D721Med (cell line): ENCODE results near the gene ANO2.
"Not testable (repeated sequence)": the region's sequence is repeated elsewhere in the genome, so short reads cannot be mapped to it uniquely, and the experiment has no call there.

Experiments used
- DNase-seq: peaks from one replicate; pipeline ENCODE4 v3.0.0; 2011; ENCODE audit warnings: low spot score; ENCODE audit not compliant: insufficient read length
- FAIRE-seq: peaks from 2 replicates; lab custom pipeline; 2011; peaks lifted over from hg19 to GRCh38; lab: Jason Lieb, UNC
- TF ChIP-seq, protein P1 (sequence below): IDR thresholded peaks from 2 replicates; pipeline ENCODE4 v1.5.1; 2012; ENCODE audit warnings: mild to moderate bottlenecking, control low read depth; ENCODE audit not compliant: insufficient read depth; ENCODE audit errors: missing control alignments

ANO2 gene

DNA sequence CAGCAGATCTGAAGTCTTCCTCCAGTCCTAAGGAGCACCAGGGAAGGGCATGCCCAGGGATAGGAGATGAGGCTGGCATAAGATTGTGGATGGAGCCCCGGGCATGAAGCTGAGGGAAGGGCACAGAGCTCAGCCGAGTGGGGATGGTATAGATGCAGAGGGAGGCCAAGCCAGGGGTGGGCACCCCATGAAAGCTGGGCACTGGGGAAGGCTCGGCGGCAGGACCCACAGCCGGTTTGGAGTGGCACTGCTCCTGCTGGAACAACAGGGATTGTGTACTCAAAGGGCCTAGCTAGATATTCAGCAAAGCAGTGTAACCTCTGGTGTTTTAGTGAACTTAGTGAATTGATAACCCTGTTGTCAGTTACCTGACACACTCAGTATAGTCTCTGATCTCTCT is 396.0 kb downstream of the ANO2 start:
- TF ChIP-seq, protein P1, sequence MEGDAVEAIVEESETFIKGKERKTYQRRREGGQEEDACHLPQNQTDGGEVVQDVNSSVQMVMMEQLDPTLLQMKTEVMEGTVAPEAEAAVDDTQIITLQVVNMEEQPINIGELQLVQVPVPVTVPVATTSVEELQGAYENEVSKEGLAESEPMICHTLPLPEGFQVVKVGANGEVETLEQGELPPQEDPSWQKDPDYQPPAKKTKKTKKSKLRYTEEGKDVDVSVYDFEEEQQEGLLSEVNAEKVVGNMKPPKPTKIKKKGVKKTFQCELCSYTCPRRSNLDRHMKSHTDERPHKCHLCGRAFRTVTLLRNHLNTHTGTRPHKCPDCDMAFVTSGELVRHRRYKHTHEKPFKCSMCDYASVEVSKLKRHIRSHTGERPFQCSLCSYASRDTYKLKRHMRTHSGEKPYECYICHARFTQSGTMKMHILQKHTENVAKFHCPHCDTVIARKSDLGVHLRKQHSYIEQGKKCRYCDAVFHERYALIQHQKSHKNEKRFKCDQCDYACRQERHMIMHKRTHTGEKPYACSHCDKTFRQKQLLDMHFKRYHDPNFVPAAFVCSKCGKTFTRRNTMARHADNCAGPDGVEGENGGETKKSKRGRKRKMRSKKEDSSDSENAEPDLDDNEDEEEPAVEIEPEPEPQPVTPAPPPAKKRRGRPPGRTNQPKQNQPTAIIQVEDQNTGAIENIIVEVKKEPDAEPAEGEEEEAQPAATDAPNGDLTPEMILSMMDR: no peak
- DNase-seq: no peak
- FAIRE-seq: no peak

DNA sequence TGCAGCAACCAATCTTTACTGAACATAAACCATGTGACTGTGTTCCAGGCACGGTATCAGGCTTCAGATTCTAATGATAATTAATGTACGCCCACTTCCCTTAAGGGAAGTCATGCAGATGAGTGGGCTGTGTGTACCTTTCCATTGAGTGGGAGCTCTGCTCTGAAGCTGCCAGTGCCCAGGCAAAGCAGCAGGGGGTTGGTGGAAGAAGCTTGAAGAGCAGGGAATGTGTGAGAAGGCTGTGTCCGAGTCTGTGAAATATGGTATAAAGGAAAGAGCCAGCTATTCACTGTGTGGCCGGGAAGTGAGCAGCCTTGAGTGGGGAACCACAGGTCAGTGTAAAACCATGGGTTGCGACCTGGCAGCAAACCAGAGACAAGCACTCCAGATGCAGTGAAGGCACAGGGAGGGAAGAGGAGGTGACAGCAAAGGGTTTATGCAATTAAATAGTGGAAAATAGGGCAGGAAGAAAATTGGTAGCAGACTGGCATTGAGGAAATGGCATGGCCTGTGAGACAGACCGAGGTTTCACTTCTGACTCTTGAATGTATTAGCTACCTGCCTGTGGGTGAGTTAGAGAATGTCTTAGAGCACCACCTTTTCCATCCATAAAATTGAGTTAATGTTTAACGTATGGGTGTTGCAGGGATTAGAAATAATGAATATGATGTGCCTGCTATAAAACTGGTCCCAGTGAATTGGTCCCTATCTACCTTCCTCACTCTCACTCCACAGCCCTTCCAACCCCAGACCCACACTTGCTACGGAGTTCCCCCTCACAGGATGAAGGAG is 396.7 kb downstream of the ANO2 start:
- no peak for FAIRE-seq
- TF ChIP-seq, protein P1: no peak
- no peak for DNase-seq

DNA sequence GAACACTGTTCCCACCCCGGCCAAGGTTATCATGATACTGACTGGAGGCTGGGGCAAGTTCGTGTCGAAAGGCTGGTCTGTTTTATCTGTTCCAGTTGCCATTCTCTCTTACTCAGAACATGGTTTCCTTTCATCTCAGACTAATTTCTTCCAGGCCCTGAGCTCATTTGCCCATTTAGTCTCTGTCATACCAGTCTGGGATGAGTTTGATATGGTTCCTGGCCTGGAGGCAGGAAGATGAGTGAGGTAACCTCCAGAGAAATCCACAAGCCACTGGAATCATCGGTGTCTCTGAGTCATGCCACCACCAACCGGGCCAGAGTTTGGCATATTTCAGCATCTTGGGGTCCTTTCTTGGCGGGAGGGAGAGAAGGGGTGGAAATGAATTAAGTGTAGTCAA is 398.4 kb downstream of the ANO2 start:
- DNase-seq (no peak), FAIRE-seq (no peak)
- TF ChIP-seq, protein P1: no peak

DNA sequence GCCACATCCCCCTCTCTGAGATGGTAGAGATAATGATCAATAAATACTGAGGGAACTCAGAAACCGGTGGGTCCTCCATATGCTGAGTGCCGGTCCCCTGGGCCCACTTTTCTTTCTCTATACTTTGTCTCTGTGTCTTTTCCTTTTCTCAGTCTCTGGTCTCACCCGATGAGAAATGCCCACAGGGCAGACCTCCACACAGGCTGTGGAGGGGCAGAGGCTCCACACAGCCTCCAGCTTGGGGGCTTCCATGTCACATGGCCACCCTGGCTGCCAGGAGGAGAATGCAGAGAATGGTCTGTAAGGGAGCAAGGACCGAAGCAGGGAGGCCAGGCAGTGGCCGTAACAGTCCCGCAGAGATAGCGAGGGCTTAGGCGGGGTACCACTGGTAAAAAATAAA is 407.3 kb downstream of the ANO2 start:
- DNase-seq (no peak), FAIRE-seq (no peak)
- TF ChIP-seq, protein P1: no peak

DNA sequence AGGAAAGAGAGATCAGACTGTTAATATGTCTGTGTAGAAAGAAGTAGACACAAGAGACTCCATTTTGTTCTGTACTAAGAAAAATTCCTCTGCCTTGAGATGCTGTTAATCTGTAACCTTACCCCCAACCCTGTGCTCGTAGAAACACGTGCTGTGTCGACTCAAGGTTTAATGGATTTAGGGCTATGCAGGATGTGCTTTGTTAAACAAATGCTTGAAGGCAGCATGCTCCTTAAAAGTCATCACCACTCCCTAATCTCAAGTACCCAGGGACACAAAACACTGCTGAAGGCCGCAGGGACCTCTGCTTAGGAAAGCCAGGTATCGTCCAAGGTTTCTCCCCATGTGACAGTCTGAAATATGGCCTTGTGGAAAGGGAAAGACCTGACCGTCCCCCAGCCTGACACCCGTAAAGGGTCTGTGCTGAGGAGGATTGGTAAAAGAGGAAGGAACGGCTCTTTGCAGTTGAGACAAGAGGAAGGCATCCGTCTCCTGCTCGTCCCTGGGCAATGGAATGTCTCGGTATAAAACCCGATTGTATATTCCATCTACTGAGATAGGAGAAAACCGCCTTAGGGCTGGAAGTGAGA is 407.9 kb downstream of the ANO2 start:
- FAIRE-seq, DNase-seq: not testable (repeated sequence)

DNA sequence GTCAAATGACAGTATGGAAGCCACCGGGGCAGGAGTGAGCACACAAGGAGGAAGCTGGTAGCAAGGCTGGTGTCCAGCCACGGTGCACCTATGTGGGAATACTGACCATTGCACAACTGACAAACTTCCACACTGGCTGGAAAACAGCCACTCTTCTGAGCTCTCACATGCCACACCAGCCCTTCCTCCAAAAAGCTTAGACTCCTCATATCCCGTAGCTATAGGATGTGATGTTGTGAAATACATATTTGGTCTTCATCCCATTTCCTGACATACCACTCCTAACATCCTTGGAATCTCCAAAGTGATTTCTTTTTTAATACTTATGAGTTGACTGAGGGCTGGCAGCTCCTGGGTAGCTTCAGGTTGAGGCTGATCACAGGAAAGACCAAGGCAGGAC is 409.5 kb downstream of the ANO2 start:
- FAIRE-seq (no peak), DNase-seq (no peak)
- TF ChIP-seq, protein P1: no peak

DNA sequence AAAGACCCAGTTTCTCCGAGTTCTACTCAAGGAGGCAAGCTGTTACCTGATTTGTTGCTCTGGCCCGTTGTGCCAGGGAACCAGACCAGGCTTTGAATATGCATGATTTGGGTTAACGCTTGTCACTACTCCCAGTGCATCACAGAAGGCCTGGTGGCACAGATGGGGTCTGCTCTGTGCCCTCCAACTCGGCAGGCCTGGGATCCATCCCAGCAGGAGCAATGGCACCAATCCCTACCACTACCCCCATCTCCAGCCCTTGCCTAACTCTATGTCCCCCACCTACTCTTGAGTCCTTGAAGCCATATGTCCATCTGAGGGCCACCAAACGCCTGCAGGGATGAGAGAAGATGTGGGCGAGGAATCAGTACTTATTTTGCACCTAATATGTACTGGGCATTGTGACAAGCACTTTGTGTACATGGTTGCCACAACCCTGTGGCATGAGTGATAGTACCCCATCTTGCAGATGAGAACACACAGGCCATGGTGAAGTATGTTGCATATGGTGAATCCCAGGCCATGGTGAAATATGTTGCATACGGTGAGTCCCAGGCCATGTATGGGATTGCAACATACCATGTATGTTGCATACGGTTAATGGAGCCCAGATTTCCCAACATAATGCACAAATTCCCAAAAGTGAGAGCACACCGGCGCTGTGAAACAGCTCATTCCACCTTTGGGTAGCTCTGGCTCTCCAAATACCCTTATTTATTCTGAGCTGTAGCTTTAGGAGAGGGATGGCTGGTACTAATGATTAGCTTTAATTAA is 410.4 kb downstream of the ANO2 start:
- TF ChIP-seq, protein P1: no peak
- no peak for DNase-seq
- FAIRE-seq: no peak
